ENCODE results near the gene DYRK2.

GRCh38 chr12:67621112-67621511, 27.4 kb upstream of the DYRK2 start:
- TF ChIP-seq POLR2AphosphoS5 (IDR thresholded peaks at IDR 0.05) (no peak), CTCF (IDR thresholded peaks at IDR 0.05) (no peak)
